HG02840 (cell line): ENCODE results near the gene ACTN4.

ENCODE experiments used
- ATAC-seq: cut with Tn5 transposase; IDR thresholded peaks from one replicate; pipeline ENCODE4 v1.9.1; 2021; ENCODE audit warnings: mild to moderate bottlenecking, moderate library complexity, moderate number of reproducible peaks; ENCODE audit not compliant: unreplicated experiment, low FRiP score

Gene ACTN4

DNA sequence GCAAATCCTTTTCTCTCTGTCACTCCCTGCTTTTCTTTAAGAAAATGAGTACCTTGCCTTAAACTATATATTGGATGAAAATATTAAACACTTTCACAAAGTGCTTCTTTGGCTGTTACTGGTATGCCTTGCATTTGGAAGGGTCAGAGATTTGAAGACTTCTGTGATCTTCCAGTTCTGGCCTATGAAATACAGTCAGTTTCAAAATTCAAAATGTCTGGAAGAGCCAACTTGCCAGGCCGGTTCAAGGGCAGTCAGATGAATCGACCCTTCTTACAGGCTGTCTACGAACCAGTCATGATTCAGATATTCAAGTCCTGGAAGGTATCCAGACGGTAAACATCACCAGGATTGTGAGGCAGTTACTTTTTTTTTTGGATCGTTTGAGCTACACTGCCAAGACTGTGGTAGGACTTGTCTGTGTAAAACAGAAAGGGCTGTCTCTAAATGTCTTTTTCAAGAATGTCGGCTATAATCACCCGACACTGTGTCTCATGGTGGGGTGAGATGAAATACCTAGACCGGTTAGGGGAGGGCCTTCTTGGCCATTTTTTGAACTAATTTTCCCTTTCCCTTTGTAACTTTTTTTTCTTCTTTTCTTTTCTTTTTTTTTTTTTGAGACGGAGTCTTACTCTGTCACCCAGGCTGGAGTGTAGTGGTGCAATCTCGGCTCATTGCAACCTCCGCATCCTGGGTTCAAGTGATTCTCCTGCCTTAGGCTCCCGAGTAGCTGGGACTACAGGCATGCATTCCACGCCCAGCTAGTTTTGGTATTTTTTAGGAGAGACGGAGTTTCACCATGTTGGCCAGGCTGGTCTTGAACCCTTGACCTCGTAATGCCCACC, 11.2 kb downstream of the ACTN4 start:
- ATAC-seq = no peak

GRCh38 chr19:38660724-38661123, 13.3 kb downstream of the ACTN4 start:
- no peak for ATAC-seq

GRCh38 chr19:38661136-38661535, 13.7 kb downstream of the ACTN4 start:
- no peak for ATAC-seq

DNA sequence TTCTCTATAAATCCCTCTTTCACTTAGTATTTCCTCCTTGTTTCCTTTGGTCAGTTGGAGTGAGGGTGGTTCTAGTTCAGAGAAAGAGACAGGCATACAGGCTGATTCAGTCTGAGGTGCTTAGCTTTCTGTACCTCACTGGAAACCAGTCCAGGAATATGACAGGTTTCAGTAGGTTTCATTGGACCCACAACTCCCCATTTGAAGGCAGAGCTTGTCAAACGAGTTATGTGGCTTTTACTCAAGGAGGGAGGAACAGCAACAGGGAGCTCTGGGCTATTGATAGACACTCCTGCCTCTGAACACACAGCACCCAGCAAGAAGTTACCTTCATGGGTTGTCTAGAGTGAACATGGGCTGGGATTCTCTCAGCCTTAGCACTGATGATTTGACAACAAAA, 14.5 kb downstream of the ACTN4 start:
- no peak for ATAC-seq

GRCh38 chr19:38662537-38663155, 15.2 kb downstream of the ACTN4 start:
- no peak for ATAC-seq

DNA sequence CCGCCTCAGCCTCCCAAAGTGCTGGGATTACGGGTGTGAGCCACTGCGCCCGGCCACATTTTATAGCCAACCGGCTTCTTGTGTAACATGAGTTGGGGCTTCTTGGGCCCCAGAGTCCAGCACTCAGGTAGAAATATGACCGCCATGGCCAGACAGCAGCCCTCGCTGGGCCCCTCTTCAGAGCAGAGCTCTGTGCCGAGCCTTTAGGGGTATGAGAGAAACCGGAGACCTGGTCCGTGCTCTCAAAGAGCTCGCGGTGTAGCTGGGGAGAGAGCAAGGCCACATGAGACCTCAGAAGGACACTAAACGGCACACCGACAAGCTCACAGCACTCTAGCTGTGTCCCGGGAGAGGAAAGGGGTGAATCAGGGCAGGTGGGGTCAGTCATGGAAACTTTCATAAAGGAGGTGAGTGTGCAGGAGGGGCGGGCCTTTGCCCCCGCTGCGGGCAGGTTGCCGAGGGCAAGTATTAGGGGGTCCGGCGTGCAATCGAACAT, 15.8 kb downstream of the ACTN4 start:
- ATAC-seq = no peak

DNA sequence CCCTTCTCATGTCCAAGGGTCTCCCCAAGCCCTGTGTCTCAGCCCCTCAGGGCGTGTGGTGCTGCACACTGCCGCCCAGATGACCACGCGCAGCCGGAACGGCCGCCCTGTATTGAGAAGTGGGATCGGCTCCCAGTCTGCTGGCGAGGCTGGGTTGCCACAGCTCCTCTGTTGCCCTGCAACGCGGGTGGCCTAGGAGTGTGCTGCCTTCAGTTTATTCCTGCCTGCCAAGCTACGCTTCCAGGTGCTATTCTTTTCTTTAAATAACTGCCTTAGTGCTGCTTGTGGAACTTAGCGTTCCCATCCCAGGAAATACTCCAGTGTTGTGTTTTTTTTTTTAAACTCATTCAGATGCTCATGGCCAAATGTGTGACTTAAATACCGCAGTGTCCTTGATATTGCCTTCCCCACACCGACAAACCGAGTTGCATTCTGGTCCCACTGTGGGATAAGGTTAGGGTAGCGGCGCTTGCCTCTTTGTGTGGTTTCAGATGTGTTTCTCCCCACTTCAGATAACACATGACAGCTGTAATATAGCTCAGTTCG, 16.6 kb downstream of the ACTN4 start:
- ATAC-seq = no peak

DNA sequence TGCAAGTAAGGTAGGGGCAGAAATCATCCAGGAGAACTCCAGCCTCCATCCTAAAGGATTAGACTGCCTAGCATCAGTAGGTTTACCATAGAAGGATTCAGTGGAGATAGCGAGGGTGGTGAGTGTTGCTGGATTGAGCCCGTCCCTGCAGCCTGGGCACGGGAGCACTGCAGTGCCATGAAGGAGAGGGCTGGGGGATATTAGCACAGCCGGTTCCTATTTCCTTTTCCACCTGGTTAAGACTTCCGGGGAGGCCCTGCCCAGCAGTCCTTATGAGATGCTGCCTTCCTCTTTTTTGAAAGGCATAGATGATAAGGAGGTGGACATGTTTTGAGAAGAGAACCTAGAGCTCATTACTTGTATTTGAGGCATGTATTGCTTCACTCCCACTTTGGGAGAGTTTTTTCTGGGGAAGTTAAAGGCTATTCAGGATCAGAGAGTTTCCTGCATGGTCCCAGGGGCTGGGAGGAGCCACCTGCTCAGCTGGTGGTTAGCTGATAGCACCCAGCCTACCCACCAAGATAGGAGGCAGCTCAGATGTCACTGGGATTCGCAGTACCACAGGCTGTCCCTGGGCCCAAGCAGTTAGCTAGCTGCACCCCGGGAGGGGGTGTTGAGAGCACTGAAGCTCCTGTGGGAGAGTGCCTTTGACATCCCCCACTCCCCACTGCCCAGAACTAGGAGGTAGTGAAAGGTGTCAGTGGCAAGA, 17.2 kb downstream of the ACTN4 start:
- ATAC-seq = no peak

GRCh38 chr19:38665219-38665931, 17.9 kb downstream of the ACTN4 start:
- ATAC-seq = no peak

- no peak for ATAC-seq
Measured at GRCh38 chr19:38665950-38666662, 18.7 kb downstream of the ACTN4 start.

DNA sequence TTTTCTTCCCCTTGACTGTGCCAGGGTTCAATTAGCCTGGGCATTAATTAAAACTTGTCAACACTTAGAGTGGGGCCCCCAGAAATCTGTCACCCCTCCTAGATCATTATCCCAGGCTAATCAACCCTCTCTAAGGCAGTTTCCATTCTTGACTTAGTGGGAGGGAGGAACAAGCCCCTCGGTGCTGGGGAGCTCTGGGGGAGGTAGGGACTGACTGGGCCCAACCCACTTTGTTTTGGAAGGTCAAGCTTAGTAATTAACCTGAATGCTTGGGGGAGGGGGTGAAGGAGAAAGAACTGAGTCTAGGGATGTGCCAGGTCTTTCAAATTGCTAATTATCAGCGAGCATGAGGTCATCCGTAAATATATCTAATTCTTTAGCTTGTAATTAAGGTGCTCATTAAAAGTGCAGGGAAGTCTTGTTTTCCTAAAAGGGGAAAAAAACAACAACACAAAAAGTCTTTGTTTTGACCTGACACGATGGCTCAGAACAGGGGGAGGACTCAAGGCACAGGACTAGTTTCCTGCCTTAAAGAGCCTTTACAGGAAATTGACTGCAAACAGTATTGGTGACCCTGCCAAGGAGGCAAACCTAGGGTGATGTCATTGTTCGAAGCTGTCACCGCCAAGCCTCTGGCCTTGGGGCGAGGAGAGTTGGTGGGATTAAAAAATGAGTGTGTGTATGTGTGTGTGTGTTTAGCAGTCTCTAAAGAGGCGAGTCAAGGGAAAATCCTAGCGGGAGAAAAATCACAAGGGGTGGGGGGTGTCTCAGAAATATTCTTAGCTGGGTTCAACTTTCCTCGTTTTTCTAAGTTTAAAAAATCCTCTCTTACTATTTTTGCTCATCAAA, 19.4 kb downstream of the ACTN4 start:
- ATAC-seq = no peak

DNA sequence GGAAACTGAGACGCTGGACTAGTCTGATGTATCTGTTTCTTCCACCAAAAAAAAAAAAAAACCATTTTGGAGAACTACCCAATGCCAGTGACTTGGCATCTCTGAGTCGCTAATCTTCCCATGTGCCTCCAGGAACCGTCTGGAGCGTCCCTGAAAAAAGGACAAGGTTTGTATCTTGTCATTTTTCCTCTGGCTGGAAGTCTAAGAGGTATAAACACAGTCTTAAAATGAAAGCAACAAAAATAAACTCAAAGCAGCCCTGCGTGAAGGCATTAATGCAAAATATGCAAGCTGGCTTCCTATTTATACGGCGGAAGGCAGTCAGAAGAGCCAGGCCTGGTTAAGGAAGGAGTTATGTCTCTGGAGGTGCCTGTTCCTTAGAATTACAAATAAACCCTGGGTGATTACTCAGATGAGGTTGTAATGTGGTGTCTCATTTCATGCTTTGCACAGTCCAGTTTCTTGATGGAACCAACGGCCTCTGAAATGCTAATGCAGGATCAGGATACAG, 20.3 kb downstream of the ACTN4 start:
- no peak for ATAC-seq

DNA sequence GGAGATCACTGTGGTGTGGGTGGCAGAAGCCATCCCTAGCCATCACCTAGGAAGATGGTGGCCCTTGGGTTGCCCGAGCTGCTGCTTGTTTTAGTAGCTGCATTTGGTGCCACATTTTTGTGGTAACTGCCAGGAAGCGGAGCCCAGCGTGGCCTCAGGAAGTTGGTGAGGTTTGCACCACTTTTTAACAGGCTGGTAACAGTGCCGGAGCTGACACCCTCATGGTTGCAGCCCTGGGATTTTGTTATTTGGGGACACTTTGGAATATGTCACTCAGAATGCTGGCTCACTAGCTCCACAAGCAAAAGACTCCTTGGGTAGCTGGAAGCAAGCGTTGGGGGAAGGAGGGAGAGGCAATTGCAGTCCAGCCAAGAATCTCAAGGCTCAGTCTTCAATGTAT, 22.1 kb downstream of the ACTN4 start:
- no peak for ATAC-seq

- no peak for ATAC-seq
Measured at GRCh38 chr19:38670921-38671398, 23.5 kb downstream of the ACTN4 start.

- ATAC-seq = no peak
Measured at GRCh38 chr19:38671654-38672053, 24.2 kb downstream of the ACTN4 start.

GRCh38 chr19:38673030-38673429, 25.6 kb downstream of the ACTN4 start:
- no peak for ATAC-seq

DNA sequence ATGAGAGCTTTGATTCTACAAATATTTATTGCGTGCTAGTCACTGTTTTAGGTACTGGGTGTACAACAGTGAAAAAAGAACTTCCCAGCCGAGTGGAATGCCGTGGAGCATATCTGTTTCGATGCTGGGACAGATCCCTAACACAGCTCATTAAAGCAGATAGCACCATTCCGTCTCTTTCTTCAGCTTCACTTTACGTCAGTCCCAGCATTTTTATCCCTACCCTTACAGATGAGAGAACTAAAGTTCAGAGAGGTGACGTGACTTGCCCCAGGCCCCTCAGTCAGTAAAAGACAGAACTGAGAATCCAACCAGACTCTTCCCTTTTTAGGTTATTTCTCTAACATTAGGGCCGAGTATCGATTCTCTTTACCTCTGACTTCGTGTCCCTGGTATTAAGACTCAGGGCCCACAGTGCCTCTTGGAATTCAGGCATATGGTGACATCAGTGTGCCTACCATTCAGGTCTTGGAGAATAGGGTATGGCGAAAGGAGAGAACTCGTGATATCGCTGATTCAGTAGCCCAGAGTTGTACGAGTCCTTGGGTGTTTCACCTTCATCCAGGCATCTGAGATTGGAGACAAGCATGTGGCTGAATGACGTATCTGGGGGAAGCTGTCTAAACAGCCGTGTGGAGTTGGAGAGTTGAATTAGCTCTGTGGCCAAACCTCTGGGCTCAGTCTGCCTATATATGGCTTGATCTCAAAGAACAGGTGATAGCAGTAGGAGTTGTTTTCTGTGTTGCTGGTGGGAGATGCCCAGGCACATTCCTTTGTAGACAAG, 27.1 kb downstream of the ACTN4 start:
- no peak for ATAC-seq

- ATAC-seq = no peak
Measured at GRCh38 chr19:38675611-38676010, 28.2 kb downstream of the ACTN4 start.
